Uterus (tissue), 4 donors: ENCODE data around the gene HERC3. TPM values are rescaled to one million over a fixed set of nuclear protein-coding genes. Genes with fewer than 3 reads are reported as not detected.

ENCODE experiments used
- DNase-seq, 2 donors: peaks; one replicate each; pipeline ENCODE4 v3.0.0-alpha.2; 2019 to 2020
- H3K27ac ChIP-seq, 2 donors: fragments of 200-600 bp; sonication (generic); 1 replicate in 1 of 2; 2 replicates in 1 of 2; pipeline ENCODE4 v1.5.1; 2016 to 2018
- H3K27me3 ChIP-seq, 2 donors: fragments of 200-600 bp; sonication (generic); one replicate each; pipeline ENCODE4 v1.5.1; 2018 to 2019; ENCODE audit warnings: control low read depth in 1 of 2
- H3K36me3 ChIP-seq, 2 donors: fragments of 200-600 bp; sonication (generic); one replicate each; pipeline ENCODE4 v1.5.1; 2019; ENCODE audit warnings: control low read depth in 1 of 2
- H3K4me1 ChIP-seq, 2 donors: fragments of 200-600 bp; sonication (generic); one replicate each; pipeline ENCODE4 v1.5.1; 2018 to 2019; ENCODE audit warnings: control low read depth in 1 of 2
- H3K4me3 ChIP-seq, 2 donors: fragments of 200-600 bp; sonication (generic); 1 replicate in 1 of 2; 2 replicates in 1 of 2; pipeline ENCODE4 v1.5.1; 2018 to 2019; ENCODE audit warnings: mild to moderate bottlenecking in 1 of 2
- H3K9me3 ChIP-seq, 2 donors: fragments of 200-600 bp; sonication (generic); one replicate each; pipeline ENCODE4 v1.5.1; 2019; ENCODE audit warnings: control low read depth in 1 of 2
- CTCF ChIP-seq, 4 experiments: fragments of 200-600 bp in 2 of 4; fragments of 450-650 bp in 2 of 4; sonication (generic) in 2 of 4; IDR thresholded peaks; one replicate each; pipeline ENCODE4 v1.5.1; 2016 to 2019; ENCODE audit warnings: antibody characterized with exemption in 4 of 4, mild to moderate bottlenecking in 2 of 4, moderate library complexity in 1 of 4
- POLR2A ChIP-seq, 2 donors: fragments of 450-650 bp; IDR thresholded peaks; one replicate each; pipeline ENCODE4 v1.6.1; 2016; ENCODE audit warnings: antibody characterized with exemption in 2 of 2, mild to moderate bottlenecking in 1 of 2, moderate library complexity in 1 of 2
- intact Hi-C: fragments of 100-400 bp; cut with DNase I; formaldehyde crosslinking; loops from one replicate; pipeline ENCODE4 v1.15.1; 2023; ENCODE audit warnings: low total_unique reads
- total RNA-seq, 4 donors: library from RNA; depleted of rRNA in 3 of 4; stranded (reverse); fragments of >200 nt in 3 of 4; gene quantifications; one replicate each; pipeline versions ENCODE4 v1.1.0 to v1.2.4, GENCODE V29; 2014 to 2023
- donor health status: DM: yes; HTN: yes; CAD: no.

HERC3 gene
- total RNA-seq, 4 donors from 2014 or later, result 20.6 to 54.8 (median 37.0) TPM

- peak; percentile 39 to 54 for DNase-seq
- H3K27ac ChIP-seq, result peak overlapping the region; percentile 21 to 48
- no peaks in the 10 kb centered on the region for H3K9me3 ChIP-seq
These were observed 67.0 kb downstream of the HERC3 start for GRCh38 chr4:88659055-88659889.

GRCh38 chr4:88659890-88660208 is 67.6 kb downstream of the HERC3 start:
- no peaks in the 10 kb centered on the region for H3K36me3 ChIP-seq
- DNase-seq, result no peak
- H3K4me3 ChIP-seq, result no peak overlapping the region
- TF ChIP-seq CTCF (IDR thresholded peaks at IDR 0.05), result no peak
- no peak for TF ChIP-seq POLR2A (IDR thresholded peaks at IDR 0.05)
- H3K27ac ChIP-seq, result no peak overlapping the region
- no peaks in the 10 kb centered on the region for H3K4me1 ChIP-seq
- intact Hi-C loops, result loop anchor here (2.0 kb wide), 1 partner anchor 121 kb away; no protein-coding TSS in a partner anchor
- H3K9me3 ChIP-seq, result no peaks in the 10 kb centered on the region
- no peaks in the 10 kb centered on the region for H3K27me3 ChIP-seq

More at GRCh38 chr4:88659055-88659889, 67.0 kb downstream of the HERC3 start:
- Histone ChIP-seq H3K36me3 (no peaks in the 10 kb centered on the region), H3K4me3 (no peak overlapping the region), H3K27me3 (no peaks in the 10 kb centered on the region), H3K4me1 (no peaks in the 10 kb centered on the region)
- intact Hi-C loops, result loop anchor here (2.0 kb wide), 1 partner anchor 120 kb away; no protein-coding TSS in a partner anchor
- TF ChIP-seq POLR2A (IDR thresholded peaks at IDR 0.05) (no peak), CTCF (IDR thresholded peaks at IDR 0.05) (peak; percentile 66 to 78 (median 70))

GRCh38 chr4:88660446-88661294 is 68.4 kb downstream of the HERC3 start:
- DNase-seq, result no peak
- no peaks in the 10 kb centered on the region for H3K36me3 ChIP-seq
- H3K9me3 ChIP-seq, result no peaks in the 10 kb centered on the region
- H3K4me3 ChIP-seq, result no peak overlapping the region
- TF ChIP-seq CTCF (IDR thresholded peaks at IDR 0.05) (no peak), POLR2A (IDR thresholded peaks at IDR 0.05) (no peak)
- H3K27me3 ChIP-seq, result no peaks in the 10 kb centered on the region
- no peaks in the 10 kb centered on the region for H3K4me1 ChIP-seq
- intact Hi-C loops, result no loop called here
- peak overlapping the region in 1 of 2 donors; percentile 10 for H3K27ac ChIP-seq

GRCh38 chr4:88661739-88662138 is 69.5 kb downstream of the HERC3 start:
- H3K9me3 ChIP-seq, result no peaks in the 10 kb centered on the region
- no peak overlapping the region for H3K4me3 ChIP-seq
- TF ChIP-seq CTCF (IDR thresholded peaks at IDR 0.05), result no peak
- TF ChIP-seq POLR2A (IDR thresholded peaks at IDR 0.05), result no peak
- intact Hi-C loops, result no loop called here
- no peaks in the 10 kb centered on the region for H3K36me3 ChIP-seq
- no peak for DNase-seq
- no peaks in the 10 kb centered on the region for H3K27me3 ChIP-seq
- H3K27ac ChIP-seq, result peak overlapping the region; percentile 15 to 24
- H3K4me1 ChIP-seq, result no peaks in the 10 kb centered on the region

- H3K9me3 ChIP-seq, result no peaks in the 10 kb centered on the region
- intact Hi-C loops, result no loop called here
- H3K27me3 ChIP-seq, result no peaks in the 10 kb centered on the region
- no peak for TF ChIP-seq POLR2A (IDR thresholded peaks at IDR 0.05)
- TF ChIP-seq CTCF (IDR thresholded peaks at IDR 0.05), result peak in 2 of 4 experiments; percentile 37 to 51
- H3K36me3 ChIP-seq, result no peaks in the 10 kb centered on the region
- H3K4me3 ChIP-seq, result no peak overlapping the region
- no peaks in the 10 kb centered on the region for H3K4me1 ChIP-seq
- no peak overlapping the region for H3K27ac ChIP-seq
- no peak for DNase-seq
These were observed 80.7 kb downstream of the HERC3 start for GRCh38 chr4:88672987-88673386.
